Loucy (cell line): ENCODE measurements around the gene GNG2.

Source experiments
- H2AFZ ChIP-seq: fragments of 200-600 bp; sonication (generic); 2 replicates; pipeline ENCODE4 v1.6.0; 2016; ENCODE audit warnings: antibody characterized with exemption, mild to moderate bottlenecking, low read length, moderate library complexity
- H3F3A ChIP-seq: fragments of 200-600 bp; 2 replicates; pipeline ENCODE4 v1.6.0; 2016; ENCODE audit warnings: antibody characterized with exemption, low read depth, mild to moderate bottlenecking
- H3K27me3 ChIP-seq: fragments of 200-600 bp; sonication (generic); 2 replicates; pipeline ENCODE4 v1.6.1; 2014; ENCODE audit warnings: low read length, mild to moderate bottlenecking; ENCODE audit not compliant: insufficient read depth, poor library complexity, severe bottlenecking
- H3K36me3 ChIP-seq: fragments of 200-600 bp; sonication (generic); 2 replicates; pipeline ENCODE4 v1.6.1; 2016; ENCODE audit warnings: low read length; ENCODE audit not compliant: insufficient read depth
- H3K4me1 ChIP-seq: fragments of 200-600 bp; sonication (generic); 2 replicates; pipeline ENCODE4 v1.5.1; 2014; ENCODE audit warnings: low read length, mild to moderate bottlenecking; ENCODE audit not compliant: insufficient read depth, poor library complexity, severe bottlenecking
- H3K4me2 ChIP-seq: fragments of 200-600 bp; sonication (generic); 2 replicates; pipeline ENCODE4 v1.6.0; 2014; ENCODE audit warnings: antibody characterized with exemption, low read length, low read depth, mild to moderate bottlenecking; ENCODE audit not compliant: poor library complexity, severe bottlenecking
- H3K4me3 ChIP-seq: fragments of 200-600 bp; sonication (generic); 2 replicates; pipeline ENCODE4 v1.5.1; 2014; ENCODE audit warnings: low read length, mild to moderate bottlenecking, mixed read lengths; ENCODE audit not compliant: poor library complexity, severe bottlenecking
- H3K79me2 ChIP-seq: fragments of 200-600 bp; sonication (generic); 2 replicates; pipeline ENCODE4 v1.6.1; 2014; ENCODE audit warnings: low read length; ENCODE audit not compliant: insufficient read depth
- H3K9ac ChIP-seq: fragments of 200-600 bp; sonication (generic); 2 replicates; pipeline ENCODE4 v1.6.0; 2014; ENCODE audit warnings: mild to moderate bottlenecking, low read depth, low read length, moderate library complexity; ENCODE audit not compliant: poor library complexity, severe bottlenecking
- H3K9me2 ChIP-seq: fragments of 200-600 bp; sonication (generic); replicated peaks from 2 replicates; pipeline ENCODE4 v1.6.1; 2016; ENCODE audit warnings: low read depth, low read length, mixed read lengths
- H3K9me3 ChIP-seq: fragments of 200-600 bp; sonication (generic); 2 replicates; pipeline ENCODE4 v1.6.1; 2014; ENCODE audit warnings: mild to moderate bottlenecking, antibody characterized with exemption, low read length, low read depth; ENCODE audit not compliant: insufficient read depth
- H4K20me1 ChIP-seq: fragments of 200-600 bp; sonication (generic); 2 replicates; pipeline ENCODE4 v1.6.0; 2014; ENCODE audit warnings: antibody characterized with exemption, low read length, mild to moderate bottlenecking; ENCODE audit not compliant: insufficient read depth, poor library complexity, severe bottlenecking
- CTCF ChIP-seq: fragments of 200-600 bp; sonication (generic); conservative IDR thresholded peaks from 2 replicates; pipeline ENCODE4 v1.5.1; 2014; ENCODE audit warnings: mild to moderate bottlenecking, antibody characterized with exemption, low read length
- EZH2phosphoT487 ChIP-seq: fragments of 200-600 bp; IDR thresholded peaks from 2 replicates; pipeline ENCODE4 v1.6.1; 2018; ENCODE audit warnings: antibody characterized with exemption, mild to moderate bottlenecking, moderate library complexity, borderline replicate concordance

The GNG2 gene

GRCh38 chr14:51912112-51912786 is 51.8 kb downstream of the GNG2 start:
- H3K27me3 ChIP-seq, result no peaks in the 10 kb centered on the region
- no peak for TF ChIP-seq CTCF
- no peak for TF ChIP-seq EZH2phosphoT487
- peaks cover 92% of the 10 kb centered on the region for H3K79me2 ChIP-seq
- H3K4me1 ChIP-seq, result peaks cover 17% of the 10 kb centered on the region
- H2AFZ ChIP-seq, result no peak overlapping the region
- H3K4me2 ChIP-seq, result no peak overlapping the region
- no peaks in the 10 kb centered on the region for H3K9me2 ChIP-seq
- no peaks in the 10 kb centered on the region for H3F3A ChIP-seq
- no peaks in the 10 kb centered on the region; the same call in 1 of the 2 replicates for H3K36me3 ChIP-seq
- H3K4me3 ChIP-seq, result no peak overlapping the region
- peaks cover 5% of the 10 kb centered on the region for H4K20me1 ChIP-seq
- no peaks in the 10 kb centered on the region for H3K9me3 ChIP-seq
- no peak overlapping the region for H3K9ac ChIP-seq

GRCh38 chr14:51914310-51914709 is 53.9 kb downstream of the GNG2 start:
- Histone ChIP-seq H3K9me3 (no peaks in the 10 kb centered on the region), H3K4me1 (peaks cover 22% of the 10 kb centered on the region), H3F3A (no peaks in the 10 kb centered on the region), H2AFZ (no peak overlapping the region), H3K9me2 (no peaks in the 10 kb centered on the region), H3K79me2 (peaks cover 76% of the 10 kb centered on the region), H3K27me3 (no peaks in the 10 kb centered on the region), H3K36me3 (no peaks in the 10 kb centered on the region; the same call in 1 of the 2 replicates), H3K4me3 (no peak overlapping the region), H3K9ac (no peak overlapping the region), H4K20me1 (peaks cover 5% of the 10 kb centered on the region), H3K4me2 (no peak overlapping the region)
- TF ChIP-seq EZH2phosphoT487, result no peak
- no peak for TF ChIP-seq CTCF

- Histone ChIP-seq H3K79me2 (peaks cover 57% of the 10 kb centered on the region), H3K9me3 (no peaks in the 10 kb centered on the region), H3K4me1 (peaks cover 26% of the 10 kb centered on the region), H2AFZ (no peak overlapping the region), H3K36me3 (no peaks in the 10 kb centered on the region), H3F3A (no peaks in the 10 kb centered on the region), H3K9ac (no peak overlapping the region), H3K4me2 (no peak overlapping the region), H4K20me1 (no peaks in the 10 kb centered on the region), H3K27me3 (no peaks in the 10 kb centered on the region), H3K9me2 (no peaks in the 10 kb centered on the region), H3K4me3 (no peak overlapping the region)
- TF ChIP-seq CTCF, result no peak
- no peak for TF ChIP-seq EZH2phosphoT487
Measured at GRCh38 chr14:51917193-51917592, 56.8 kb downstream of the GNG2 start.
